HG02678 (cell line): Measurements from ENCODE around the gene PHF19.

Source experiments
- ATAC-seq: cut with Tn5 transposase; IDR thresholded peaks from one replicate; pipeline ENCODE4 v1.9.1; 2021; ENCODE audit warnings: mild to moderate bottlenecking, moderate library complexity; ENCODE audit not compliant: unreplicated experiment

The PHF19 gene

DNA sequence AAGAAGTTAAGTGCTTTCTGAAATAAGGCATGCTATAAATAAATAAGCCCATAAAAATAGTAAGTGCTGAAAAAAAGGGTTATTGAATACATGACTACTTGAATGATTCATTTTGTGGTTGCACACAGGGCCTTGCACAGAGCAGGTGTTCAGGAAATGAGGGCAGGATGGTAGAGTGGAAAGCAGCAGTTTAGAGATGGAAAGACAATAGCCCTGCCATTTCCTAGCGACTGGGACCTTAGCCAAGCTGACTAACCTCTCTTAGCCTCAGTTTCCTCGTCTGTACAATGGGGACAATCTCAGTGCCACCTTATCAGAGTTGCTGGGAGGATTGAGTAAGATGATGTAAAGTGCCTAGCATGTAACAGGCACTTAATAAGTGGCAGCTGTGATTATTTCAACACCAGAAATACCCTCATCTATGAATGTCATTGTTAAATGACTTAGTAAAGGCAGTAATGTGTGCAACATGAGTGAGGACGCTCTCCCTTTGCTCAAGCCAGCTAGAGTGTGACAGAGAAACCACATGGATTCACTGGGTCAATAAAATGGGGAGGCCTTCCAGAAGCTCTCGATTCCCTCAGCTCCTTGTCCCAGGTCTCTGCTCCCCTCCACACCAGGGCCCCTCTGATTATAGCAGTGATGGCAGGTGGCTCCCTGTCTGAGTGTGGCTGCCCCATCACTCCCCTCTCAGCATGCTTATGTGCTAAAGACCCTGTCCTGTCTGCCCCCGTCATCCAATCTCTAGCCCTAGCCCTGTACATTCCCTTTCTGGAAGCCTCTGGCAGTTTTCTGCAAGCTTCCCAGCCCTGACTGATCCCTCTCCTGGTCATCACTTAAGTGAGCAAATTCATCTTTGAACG lies 16.0 kb upstream of the PHF19 start:
- peak; percentile 59 for ATAC-seq

DNA sequence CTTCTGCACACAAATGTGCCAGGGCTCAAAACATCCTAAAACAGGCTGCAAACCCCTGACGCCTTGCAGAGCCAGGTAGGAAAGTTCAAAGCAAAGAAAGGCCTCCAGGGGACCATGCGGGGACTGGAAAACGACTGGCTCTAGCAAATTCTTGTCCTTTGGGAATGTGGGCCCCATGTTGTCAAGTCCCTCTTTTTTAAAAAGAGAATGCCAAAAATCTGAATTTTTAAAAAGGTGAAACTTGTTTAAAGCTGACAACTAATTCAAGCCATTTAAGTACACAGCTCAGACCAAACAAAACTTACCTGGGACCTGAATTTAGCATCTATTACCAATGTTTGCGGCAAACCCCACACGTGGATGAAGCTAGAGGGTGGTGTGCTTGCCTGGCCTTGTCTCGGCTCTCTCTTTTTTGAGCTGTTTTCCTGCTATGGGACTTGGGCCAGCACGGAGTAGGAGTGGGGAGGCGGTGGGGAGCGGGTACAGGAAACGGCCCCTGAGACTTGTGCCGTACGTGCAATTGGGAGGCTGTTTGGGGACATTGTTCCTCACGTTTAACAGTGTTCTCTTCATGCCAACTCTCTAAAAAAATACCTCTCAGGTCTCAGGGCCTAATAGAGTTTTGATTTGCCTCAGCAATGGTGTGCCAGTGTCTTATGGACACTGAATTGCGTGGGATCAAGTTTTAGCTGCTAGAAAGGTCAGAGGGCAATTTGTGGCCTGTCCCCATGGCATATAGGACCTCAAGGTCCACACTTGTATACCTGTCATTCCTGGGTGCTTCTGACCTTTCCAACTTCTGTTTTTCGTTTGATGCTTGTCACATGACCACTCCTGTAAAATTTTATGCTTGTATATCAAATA lies 15.1 kb upstream of the PHF19 start:
- ATAC-seq, result peak; percentile 36

DNA sequence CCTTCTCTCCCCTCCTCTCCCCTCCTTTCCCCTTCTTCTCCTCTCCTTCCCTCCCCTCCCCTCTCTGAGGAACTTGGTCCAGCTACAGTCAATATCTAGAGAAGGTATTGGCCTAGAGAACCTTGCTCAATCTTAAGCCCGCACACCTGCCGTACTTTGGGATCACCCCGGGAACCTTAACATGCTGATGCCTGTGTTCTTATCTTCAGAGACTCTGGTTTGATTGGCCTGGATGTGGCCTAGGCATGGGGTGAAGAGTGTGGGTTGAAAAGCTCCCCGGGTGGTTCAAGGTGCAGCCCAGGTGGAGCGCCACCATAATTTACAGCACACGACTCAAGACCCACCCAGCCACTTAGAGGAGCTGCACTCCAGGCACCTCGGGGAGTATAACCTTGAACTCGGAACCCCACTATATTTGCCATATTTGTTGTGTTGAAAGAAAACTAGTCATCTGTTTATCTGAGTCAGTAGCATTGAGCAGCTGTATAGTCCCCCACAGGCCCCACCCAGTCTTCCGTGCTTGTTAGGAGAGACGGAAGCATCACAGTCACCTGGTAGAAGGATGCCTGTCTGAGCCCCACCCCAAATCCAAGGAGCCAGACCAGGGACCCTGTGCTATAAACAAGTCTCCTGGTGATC lies 14.4 kb upstream of the PHF19 start:
- ATAC-seq, result no peak

DNA sequence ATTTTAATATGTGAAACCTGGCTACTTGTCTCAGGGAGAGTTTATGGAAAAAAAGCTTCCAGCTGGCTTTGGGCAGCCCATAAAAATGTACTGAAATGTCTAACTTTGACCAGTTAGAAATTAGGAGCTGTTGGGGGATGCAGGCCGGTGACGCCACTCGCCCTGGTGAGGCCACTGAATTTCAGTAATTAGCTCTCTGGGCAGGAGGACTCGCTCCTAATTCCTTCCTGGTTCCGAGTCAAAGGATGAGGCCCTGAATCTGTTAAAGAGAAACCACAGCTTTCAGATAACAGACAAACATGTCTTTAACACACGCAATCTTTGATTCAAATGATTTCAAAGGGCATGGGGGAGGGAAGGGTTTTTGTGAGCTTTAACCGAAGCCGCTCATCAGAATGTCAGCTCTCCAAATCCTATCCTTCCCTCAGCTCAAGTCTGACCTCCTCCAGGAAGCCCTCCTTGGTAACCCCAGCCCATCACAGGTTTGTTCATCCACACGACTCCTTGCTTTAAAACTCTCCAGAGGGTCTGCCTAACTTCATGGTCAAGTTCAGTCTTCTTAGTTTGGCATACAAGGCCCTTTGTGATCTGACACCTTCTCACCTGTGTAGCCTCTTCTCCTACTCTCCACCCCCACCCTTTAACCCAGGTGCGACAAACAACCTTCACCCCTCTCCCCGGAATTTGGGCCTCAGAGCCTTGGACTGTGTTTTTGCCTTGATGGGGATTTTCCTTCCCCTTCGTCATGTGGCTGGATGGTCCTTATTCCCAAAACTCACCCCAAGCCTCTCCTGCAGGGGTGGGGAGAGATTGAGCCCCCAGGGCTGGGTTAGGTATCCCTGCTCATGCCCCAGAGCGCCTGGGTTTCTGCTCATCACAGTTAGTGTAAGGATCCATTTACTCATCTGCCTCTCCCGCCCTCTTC lies 13.6 kb upstream of the PHF19 start:
- ATAC-seq, result no peak

DNA sequence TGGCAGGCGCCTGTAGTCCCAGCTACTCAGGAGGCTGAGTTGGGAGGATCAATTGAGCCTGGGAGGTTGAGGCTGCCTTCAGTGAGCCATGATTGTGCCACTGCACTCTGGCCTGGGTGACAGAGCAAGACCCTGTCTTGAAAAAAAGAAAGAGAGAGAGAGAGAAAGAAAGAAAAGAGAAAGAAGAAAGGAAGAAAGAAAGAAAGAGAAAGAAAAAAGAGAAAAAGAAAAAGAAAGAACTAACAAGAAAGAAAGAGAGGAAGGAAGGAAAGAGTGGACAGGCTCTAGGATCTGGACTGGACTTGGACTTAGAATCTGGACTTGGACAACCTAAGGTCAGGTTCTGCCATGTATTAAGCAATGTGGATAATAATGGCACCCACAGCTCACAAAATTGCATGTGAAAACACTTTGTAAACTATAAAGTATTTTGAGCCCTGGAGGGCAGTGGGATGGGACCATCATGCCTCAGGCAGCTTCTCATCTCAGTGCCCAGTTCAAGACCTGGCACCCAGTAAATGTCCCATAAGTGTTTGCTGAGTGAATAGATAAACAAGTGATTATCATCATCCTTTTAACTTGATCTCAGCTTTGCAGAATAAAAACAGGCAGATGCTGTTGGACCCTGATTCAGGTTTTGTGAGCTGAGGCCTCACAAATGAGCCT lies 12.8 kb upstream of the PHF19 start:
- no peak for ATAC-seq

DNA sequence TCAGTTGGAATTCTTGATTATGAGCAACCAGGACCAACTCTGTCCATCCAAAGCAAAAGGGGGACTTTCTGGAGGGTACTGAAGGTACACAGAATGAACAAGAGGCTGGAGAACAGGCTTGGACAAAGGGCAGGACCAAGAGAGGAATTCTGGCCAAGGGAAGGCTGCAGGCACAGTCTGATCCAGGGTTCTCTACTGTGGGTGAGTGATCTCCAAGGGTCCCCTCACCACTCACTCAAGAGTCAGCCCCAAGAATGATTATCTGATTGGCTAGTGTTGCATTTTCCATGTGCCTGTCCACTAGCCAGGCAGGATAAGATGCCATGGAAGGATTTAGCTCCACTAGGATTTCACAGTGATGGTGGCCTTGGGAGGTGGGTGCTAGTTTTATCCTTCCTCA lies 11.6 kb upstream of the PHF19 start:
- ATAC-seq, result no peak

DNA sequence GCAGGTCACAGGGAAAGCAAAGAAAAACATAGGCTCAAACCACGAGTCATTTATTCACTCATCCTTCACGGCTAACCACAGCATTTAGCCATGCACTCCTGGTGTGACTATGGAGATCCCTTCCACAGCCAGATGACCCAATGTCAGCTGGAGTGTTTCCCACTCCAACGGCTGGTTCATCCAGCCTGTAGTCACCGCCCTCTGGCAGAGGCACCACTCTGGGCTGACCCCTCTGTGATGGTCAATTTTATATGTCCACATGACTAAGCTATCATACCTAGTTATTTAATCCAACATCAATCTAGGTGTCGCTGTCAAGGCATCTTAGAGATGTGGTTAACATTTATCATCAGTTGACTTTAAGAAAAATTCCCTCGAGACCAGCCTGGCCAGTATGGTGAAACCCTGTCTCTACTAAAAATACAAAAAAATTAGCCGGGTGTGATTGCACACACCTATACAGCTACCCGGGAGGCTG lies 9.5 kb upstream of the PHF19 start:
- ATAC-seq, result no peak

DNA sequence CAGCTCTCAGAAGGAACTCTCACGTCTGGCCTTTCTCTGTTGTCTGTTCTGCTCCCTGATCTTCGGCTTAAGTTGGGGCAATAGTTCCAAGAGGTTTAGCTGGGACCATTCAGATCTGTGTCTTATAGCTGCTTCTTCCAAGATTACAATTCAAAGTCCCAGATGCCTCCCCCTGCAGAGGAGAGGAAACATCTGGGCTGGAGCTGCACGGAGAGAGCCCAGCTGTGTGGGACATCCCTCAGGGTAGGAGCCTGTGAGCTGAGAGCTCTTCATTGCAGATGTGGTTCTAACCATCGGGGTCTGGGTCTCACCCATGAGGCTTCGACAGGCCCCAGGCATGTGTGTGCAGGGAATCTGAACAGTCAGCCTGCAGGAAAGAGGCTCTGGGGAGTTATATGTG lies 9.0 kb upstream of the PHF19 start:
- no peak for ATAC-seq

DNA sequence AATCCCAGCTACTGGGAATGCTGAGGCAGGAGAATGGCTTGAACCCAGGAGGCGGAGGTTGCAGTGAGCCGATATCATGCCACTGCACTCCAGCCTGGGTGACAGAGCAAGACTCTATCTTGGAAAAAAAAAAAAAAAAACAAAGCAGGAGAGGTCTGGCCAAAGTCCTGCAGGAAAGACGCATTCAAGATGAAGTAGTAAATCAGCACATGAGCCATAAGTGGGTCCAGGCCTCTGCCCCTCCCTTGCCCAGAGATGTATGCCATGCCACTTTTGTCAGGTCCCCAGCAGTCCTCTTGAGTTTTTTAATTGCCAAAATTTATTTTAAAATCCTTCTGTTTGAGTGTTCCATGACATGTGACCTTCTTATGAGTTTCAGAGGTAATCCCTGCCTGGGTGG lies 8.5 kb upstream of the PHF19 start:
- ATAC-seq, result no peak

DNA sequence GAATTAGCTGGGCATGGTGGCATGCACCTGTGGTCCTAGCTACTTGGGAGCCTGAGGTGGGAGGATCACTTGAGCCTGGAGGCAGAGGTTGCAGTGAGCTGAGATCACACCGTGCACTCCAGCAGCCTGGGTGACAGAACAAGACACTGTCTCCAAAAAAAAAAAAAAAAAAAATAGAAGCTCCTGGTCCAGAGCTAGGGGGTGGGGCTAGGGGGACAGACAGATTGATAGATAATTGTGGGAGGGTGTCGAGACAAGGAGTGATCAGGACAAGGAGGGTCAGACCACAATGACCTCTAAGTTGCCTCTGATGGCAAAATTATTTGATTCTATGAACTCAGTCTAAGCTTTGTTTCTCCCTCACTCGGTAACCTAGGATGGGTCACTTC lies 6.6 kb upstream of the PHF19 start:
- no peak for ATAC-seq

DNA sequence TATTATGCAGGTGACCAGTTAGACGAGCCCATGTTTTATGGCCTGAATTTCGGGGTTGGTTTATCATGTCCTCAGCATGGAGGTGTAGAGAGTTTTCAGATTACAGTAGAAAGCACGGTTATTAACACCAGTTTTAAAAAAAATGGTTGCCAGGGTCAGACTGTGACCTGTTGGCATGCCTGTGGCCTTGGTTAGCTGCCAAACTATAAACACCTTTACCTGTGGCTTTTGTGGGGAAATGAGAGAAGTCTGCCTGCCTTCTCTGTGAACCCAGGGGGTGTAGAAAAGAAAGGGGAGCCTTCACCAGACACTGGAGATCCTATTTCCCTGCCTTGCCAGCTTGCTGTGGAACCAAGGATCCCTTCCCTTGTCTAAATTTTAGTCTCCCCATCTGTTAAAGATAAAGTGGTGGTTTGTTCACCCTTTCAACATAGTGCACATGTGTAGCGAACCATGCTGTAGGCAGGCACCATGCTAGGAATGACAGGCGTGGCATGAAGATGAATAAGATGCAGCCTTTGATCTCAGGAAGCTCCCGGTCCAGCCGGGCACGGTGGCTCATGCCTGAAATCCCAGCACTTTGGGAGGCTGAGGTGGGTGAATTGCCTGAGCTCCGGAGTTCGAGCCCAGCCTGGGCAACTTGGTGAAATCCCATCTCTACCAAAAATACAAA lies 6.1 kb upstream of the PHF19 start:
- no peak for ATAC-seq

DNA sequence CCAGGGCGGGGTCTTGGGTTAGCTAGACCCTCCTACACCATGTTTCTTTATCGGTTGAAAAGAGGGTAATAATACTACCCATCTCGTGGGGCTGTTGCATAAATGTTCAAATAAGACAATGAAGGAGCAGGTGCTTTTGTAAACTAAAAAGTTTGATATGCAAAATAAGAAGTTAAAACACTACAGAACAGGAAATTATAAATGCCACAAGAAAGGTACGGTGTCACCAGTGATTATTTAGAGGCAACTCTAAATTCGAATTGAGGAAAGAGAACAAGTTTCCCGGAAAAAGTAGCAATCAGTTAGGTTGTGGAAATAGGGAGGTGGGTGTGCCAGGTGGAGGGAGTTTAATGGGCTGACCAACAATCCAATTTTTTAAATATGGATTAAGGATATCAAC lies 2.5 kb upstream of the PHF19 start:
- ATAC-seq, result no peak

DNA sequence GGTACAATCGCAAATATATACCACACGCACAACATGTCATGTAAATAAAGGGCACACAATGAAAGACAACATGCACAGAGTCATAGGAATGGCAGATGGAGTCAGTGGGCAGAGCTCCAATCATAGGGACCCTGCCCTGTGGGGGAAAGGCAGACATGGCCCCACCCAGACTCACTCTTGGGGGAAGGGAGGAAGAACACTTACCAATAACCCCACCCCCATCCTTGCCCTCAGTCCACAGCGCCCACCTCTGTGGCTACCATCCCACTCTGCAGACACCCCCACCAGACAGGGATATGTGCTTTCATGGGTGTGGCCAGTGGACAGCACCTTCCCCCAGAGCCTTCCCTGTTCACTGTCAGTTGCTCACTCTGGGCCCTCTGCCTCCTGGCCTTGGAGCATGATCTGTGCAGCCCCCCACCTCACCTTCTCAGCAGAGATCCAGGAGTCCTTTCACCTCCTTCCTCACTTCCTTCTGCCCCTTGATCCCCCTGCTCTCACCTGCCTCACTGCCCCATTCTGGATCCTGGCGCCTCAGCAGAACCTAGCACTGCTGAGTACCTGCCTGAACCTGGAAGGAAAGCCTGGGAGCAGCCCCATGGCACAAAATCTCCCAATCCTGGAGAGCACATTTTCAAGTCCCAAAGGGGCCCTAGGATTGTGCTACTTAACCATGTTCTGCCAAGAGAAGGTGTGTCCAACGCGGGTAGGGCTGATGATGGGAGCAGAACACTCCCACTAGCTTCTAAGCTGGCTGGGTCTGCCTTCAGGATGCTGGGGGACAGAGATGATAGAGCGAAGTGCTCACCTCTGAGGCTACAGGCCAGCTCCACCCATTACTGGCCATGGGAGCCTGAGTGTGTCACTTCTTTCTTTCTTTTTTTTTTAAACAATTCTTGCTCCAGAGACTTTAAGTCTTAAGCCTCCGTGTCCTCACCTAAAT lies 1.5 kb upstream of the PHF19 start:
- ATAC-seq, result no peak

DNA sequence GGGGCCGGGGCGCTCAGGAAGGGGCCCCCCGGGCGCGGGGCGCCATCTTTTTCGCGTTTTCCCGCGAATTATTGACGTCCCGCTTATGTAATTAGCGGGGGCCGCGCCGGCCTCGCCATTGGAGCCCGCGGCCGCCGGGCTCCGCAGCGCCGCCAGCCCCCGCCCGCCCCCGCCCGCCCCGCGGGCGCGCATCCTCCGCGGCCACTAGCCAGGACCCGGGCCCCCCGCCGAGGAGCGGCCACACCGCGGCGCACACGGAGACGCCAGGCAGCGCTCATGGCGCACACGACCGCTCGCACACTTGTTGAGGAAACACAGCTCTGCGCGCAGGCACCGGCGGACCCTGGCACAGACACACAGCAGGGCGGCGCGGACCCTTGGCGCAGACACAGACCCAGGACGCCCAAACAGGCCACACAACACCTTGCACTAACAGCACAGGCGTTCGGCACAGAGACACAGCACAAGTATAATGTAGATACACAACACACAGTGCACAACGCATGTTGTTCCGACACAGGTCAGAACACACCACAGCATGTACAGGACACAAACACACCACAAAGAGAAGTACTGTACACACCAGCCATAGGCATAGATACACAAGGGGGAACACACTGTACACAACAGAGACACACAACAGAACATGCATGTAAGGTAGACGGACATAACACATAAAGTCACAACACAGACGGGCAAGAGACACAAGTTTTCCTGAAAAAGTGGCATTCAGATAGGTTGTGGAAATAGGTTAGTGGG lies 467 bp upstream of the PHF19 start:
- ATAC-seq, result peak; percentile 42

DNA sequence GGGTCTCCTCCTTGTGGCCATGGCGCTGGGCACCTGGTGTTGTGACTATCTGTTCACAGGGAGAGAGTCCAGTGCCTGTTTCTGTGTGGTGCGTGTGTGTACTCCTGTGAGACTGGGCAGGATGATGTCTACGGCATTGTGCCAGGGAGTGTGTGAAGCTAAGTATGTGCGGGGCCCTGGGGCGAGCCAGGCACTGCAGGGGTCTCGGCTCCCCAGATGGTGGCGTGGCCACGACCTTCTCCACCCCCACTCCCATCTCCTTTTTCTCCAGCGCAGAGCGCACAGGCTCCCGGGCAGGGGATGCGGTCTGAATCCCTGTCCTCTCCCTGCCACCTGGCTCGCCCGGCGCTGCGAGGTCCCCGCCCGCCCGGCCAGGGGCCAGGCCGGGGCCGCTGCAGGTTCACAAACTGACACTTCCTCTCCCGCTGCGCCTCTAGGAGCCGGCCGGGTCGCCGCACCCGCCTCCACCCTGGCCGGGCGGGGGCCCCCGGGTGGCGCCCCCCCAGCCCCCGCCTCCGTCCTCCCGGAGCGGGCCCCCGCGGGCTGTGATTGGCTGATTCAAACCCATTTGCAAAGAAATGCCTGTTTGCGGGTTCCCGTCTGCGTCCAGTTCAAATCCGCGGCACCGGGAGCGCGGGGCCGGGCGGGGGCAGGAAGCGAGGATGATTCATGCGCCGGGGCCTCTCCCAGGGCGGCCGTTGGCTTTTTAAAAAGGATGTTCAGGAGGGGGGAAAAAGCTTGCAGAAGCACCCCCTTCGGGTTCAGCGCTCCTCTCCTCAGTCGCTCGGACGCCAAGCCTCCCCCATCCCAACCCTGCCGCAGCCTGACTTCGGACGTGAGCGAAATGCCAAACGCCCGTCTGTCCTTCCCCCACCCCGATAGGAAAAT lies 790 bp downstream of the PHF19 start:
- ATAC-seq, result peak; percentile 64

DNA sequence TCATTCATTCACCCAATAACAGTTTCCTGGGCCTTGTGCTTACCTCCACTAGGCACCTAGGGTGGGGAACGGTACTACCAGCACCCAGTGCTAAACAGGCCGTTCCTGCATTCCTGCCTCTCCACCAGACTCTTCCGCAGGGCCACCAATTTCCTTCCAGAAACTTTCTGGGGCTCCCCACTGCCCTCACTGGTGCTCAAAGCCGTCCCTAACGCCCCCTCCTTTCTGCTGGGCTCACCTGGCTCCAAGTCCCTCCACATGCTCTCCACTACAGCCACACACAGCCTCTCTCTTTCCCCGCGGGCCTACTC lies 1.4 kb downstream of the PHF19 start:
- ATAC-seq, result no peak

DNA sequence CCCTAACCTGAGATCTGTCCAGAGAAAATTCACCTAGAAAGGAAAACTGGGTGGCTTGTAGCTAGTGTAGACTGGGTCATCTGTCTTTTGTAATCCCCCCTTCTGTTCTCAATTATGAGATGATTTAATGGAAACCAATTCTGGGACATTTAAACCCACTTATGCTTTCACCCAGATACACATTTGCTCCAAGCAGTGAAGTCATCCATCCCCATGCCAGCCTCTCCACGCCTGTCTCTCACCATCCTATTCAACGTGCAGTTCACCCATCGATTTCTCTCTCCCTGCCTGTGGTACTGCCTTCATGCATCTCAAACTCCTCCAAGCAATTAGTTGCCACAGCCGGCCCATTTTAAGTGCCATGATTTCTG lies 1.8 kb downstream of the PHF19 start:
- no peak for ATAC-seq
